Left kidney (tissue), 2 donors: ENCODE results near the gene SRP14. TPM values are rescaled to one million over a fixed set of nuclear protein-coding genes. Genes with fewer than 3 reads are reported as not detected.
"Not testable (repeated sequence)": the region's sequence is repeated elsewhere in the genome, so short reads cannot be mapped to it uniquely, and the experiment has no call there.

Experiments used
- DNase-seq: peaks from one replicate; pipeline ENCODE4 v3.0.0-alpha.2; 2013
- polyA plus RNA-seq: library from polyadenylated mRNA; unstranded; fragments of 120-200 nt; gene quantifications from one replicate; pipeline ENCODE4 v1.2.1, GENCODE V29; 2013; ENCODE audit not compliant: insufficient read length

The SRP14 gene
- polyA plus RNA-seq, 1 donor = 461 TPM

DNA sequence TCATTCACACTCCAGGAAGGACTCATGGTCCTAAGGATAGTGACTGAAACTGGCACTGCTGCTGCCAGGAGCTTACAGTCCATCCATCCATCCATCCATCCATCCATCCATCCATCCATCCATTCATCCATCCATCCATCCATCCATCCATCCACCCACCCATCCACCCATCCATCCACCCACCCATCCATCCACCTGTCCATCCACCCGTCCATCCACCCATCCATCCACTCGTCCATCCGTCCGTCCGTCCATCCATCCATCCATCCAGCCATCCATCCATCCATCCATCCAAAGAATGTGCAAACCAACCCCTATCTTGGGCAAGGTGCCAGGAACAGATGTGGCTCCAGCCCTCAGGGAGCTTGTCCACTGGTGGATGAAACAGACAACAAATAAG is 46.0 kb downstream of the SRP14 start:
- DNase-seq = not testable (repeated sequence)

DNA sequence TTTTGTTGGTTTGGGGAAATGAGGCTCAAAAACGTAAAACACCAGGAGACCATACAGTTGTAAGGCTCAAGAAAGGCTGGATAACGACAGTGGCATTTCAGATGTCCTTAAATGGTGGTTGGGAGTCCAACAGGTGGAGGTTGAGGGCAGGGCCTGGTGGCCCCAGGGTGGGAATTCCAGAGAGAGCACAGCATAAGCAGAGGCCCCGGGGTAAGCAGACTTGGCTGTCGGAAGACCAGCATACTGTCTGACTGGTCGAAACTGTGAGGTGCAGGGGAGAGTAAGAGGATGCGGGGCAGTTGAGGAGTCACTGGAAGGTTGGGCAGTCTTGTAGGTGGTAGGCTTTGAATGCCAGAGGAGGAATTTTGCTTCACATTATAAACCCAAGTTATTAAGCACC is 48.3 kb downstream of the SRP14 start:
- no peak for DNase-seq

DNA sequence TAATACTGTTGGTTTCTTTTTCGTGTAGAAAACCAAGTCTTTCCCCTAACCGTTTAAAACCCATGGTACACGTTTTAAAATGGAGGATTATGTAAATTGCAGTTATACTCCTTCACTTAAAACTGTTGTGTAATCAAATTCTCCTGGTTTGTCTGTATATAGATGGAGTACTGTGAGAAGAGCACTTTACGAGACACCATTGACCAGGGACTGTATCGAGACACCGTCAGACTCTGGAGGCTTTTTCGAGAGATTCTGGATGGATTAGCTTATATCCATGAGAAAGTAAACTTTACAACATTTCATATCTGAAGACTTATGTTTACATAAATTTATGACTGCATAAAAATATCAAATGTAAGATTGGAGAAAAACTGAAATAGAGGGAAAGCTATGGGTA is 51.2 kb downstream of the SRP14 start:
- DNase-seq = no peak

Other genes with a start within 250 kb of the SRP14 start
- 15.9 TPM for gene GPR176, start 118.9 kb downstream of the SRP14 start, polyA plus RNA-seq
- 71.6 TPM for gene EIF2AK4, start 105.1 kb downstream of the SRP14 start, polyA plus RNA-seq
- gene BMF, start 69.7 kb upstream of the SRP14 start, polyA plus RNA-seq = 45.3 TPM
- 45.9 TPM for gene BUB1B, start 121.9 kb upstream of the SRP14 start, polyA plus RNA-seq
- 6.5 TPM for gene PAK6, start 199.9 kb upstream of the SRP14 start, polyA plus RNA-seq
- 0.17 TPM for gene ANKRD63, start 243.9 kb upstream of the SRP14 start, polyA plus RNA-seq